Urothelium cell line (cell line): Measurements from ENCODE around the gene TET3.

Experiments used
- DNase-seq: peaks from one replicate; pipeline ENCODE4 v3.0.0; 2011; ENCODE audit warnings: low spot score, mixed read lengths
- FAIRE-seq: peaks from 2 replicates; lab custom pipeline; 2011; peaks lifted over from hg19 to GRCh38; lab: Jason Lieb, UNC

Gene TET3

GRCh38 chr2:73963385-73964120 lies 21.2 kb upstream of the TET3 start:
- no peak for DNase-seq
- FAIRE-seq: no peak

DNA sequence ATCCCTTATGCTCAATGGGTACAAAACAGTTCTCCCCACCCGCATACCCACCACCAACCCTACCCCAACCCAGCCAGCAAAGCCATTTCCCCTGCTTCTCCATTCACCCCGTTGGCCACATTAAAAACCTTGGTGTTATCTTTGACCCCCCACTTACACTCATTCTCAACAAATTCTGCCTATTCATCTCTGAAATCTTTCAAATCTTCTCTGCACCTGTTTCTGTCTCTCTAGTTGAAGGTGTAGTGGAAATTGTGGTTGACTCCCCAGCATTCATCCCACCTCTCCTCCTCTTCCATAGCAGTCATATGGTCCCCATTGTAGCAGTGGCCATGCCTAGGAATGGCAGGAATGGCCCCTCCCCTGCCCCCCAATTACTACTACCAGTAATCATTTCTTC lies 20.5 kb upstream of the TET3 start:
- DNase-seq (no peak), FAIRE-seq (no peak)

DNA sequence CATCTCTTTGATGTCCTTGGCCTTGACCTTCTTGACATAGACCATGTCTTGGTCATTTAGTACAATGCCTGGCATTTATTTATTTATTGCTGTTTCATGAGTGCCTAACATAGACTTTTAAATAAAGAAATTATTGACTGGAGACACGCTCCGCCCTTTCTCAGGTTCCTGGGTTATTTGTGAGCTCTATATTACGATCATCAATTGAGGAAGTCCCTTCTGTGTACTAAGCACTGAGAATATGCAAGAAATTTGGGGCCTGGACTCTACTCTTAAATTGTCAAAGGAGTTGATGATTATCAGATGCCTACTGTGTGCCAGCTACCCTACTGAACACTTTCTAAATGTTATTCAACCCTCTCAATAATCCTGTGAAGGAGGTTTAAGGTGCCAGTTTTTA lies 19.7 kb upstream of the TET3 start:
- FAIRE-seq (no peak), DNase-seq (no peak)

GRCh38 chr2:73968357-73968937 lies 16.3 kb upstream of the TET3 start:
- no peak for DNase-seq

DNA sequence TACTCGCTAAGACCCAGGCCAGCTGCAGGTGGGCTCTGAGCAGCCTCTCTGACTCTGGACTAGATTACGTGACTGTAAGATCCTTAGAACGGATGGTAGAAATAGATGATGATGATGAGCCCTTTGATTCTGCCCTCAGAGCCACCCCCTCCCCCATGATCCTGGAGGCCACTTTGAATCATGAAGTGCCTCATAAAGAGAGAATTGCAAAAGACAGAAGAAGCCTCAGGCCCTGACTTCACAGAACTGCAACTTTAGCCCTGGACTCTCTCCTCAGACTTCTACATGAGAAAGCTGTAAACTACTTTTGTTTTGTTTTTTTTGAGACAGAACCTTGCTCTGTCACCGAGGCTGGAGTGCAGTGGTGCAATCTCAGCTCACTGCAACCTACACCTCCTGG lies 15.4 kb upstream of the TET3 start:
- no peak for FAIRE-seq
- DNase-seq: no peak

More at GRCh38 chr2:73968357-73968937, 16.3 kb upstream of the TET3 start:
- no peak for FAIRE-seq

DNA sequence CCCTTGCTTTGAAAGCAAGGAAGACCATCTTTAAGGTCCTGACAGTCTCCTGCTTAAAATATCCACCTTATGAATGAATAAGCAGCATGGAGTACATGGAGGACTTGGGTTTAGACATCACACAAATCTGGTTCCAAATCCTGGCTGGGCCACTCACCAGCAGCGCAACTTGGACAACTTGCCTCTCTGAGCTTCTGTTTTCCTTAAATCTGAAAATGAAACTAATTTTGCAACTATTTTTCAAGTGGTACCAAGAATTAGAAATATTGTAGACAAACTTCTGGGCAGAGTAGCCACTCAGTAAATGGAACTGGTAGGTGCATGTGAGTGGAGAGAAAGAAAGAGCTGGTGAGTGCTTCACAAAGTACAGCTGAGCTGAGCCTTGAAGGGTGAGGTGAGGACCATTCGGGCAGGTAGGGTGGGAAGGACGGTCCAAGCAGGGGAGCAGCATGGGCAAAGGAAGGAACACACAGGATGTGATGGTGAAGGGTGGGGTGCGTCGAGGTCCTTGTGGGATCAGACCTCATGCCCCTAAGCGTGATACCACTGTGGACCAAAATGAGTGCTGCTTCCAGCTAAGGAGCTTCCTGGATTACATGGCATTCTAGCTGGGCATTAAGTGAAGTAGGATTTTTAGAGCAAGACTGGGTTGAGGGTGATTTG lies 14.4 kb upstream of the TET3 start:
- DNase-seq (no peak), FAIRE-seq (no peak)

- no peak for FAIRE-seq
These were observed 13.7 kb upstream of the TET3 start for GRCh38 chr2:73970850-73971471.

GRCh38 chr2:73971722-73972121 lies 13.0 kb upstream of the TET3 start:
- DNase-seq (no peak), FAIRE-seq (no peak)

More at GRCh38 chr2:73970850-73971471, 13.7 kb upstream of the TET3 start:
- DNase-seq: peak; percentile 60

GRCh38 chr2:73972846-73973245 lies 11.9 kb upstream of the TET3 start:
- DNase-seq: no peak

DNA sequence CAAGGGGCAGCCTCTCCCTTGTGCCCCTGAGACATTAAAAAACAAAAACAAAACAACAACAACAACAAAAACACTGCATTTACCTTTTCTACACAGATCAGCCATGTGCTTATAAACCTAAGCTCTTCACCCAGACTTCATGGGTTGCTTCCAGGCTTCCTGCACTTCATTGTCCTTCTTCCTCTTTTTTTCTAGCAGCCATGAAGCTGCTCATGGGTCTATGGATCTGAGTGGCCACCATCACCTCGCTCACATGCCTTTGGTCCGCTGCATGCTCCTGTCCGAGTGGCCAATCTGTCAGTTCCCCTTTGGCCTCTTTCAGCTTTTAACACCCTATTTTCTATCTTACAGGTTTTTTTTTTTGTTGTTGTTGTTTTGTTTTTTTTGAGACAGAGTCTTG lies 9.0 kb upstream of the TET3 start:
- FAIRE-seq: no peak
- DNase-seq: no peak

More at GRCh38 chr2:73972846-73973245, 11.9 kb upstream of the TET3 start:
- no peak for FAIRE-seq

- DNase-seq (no peak), FAIRE-seq (no peak)
These were observed 7.9 kb upstream of the TET3 start for GRCh38 chr2:73976803-73977202.

DNA sequence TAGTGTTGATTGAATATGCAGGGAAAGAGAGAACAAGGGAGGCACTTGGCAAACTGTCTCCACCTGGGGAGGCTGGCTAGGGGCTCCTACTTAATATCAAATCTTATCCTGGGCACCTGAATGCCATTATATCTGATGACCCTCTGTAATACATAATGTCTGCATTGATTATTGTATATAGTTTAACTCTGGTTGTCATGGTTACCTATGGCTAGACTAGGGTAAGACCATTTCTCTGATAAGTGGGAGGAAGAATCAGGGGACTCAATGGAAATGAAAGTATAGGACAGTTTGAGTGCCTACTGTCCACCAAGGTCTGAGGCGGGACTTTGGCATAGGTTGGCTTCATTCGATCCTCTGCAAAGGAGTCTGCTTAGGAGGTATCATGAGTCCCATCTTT lies 7.2 kb upstream of the TET3 start:
- DNase-seq: no peak
- FAIRE-seq: no peak

DNA sequence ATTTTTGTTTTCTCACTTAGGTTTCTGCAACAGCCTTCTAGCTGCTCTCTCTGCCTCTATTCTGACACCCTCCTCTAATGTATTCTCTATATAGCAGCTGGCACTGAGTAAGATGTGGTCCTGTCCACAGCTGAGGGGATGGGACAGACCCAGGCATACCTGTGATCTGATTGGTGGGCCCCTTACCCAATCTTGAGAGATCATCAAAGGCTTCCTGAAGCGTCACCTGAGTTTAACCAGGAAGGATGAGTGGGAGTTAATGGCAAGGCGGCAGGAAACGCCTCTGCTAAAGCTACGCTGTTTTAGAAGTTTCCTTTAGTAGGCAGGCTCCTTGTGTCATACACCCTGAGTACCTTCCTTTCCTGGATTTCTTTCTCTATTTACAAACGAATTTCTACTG lies 5.7 kb upstream of the TET3 start:
- FAIRE-seq (no peak), DNase-seq (no peak)

DNA sequence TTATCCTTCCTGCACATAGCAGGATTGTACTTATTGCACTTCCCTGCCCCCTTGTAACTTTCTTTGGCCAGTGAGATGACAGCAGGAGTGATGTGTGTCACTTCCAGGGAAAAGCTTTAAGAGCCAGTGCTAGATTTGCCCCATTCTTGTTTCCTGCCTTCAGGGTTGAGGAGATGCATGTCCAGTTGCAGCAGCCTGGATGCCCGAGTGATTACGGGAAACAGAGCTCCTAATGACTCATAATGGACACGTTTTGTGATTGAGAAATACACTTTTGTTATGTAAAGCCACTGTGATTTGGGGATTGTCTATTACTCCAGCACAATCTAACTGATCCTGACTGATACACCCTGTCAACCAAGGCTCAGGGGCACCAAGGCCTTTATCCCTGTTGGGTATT lies 5.0 kb upstream of the TET3 start:
- FAIRE-seq (no peak), DNase-seq (peak; percentile 76)

DNA sequence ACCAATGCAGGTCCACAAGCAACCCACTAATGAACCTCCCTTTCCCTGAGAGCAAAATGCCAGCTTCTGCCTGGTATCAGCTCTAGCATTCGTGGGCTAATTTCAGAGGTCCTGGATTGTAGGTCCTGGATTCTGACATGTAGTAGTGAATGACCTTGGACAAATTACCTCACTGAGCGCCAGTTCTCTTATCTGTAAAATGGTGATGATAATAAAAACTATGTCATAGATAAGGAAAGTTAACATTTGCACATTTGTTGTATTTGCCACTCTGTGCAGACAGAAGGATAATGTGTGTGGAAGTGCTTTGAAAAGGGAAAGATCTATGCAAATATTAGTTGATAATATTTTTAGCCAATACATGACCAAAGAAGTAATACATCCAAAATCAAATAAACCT lies 4.1 kb upstream of the TET3 start:
- no peak for FAIRE-seq
- DNase-seq: no peak

DNA sequence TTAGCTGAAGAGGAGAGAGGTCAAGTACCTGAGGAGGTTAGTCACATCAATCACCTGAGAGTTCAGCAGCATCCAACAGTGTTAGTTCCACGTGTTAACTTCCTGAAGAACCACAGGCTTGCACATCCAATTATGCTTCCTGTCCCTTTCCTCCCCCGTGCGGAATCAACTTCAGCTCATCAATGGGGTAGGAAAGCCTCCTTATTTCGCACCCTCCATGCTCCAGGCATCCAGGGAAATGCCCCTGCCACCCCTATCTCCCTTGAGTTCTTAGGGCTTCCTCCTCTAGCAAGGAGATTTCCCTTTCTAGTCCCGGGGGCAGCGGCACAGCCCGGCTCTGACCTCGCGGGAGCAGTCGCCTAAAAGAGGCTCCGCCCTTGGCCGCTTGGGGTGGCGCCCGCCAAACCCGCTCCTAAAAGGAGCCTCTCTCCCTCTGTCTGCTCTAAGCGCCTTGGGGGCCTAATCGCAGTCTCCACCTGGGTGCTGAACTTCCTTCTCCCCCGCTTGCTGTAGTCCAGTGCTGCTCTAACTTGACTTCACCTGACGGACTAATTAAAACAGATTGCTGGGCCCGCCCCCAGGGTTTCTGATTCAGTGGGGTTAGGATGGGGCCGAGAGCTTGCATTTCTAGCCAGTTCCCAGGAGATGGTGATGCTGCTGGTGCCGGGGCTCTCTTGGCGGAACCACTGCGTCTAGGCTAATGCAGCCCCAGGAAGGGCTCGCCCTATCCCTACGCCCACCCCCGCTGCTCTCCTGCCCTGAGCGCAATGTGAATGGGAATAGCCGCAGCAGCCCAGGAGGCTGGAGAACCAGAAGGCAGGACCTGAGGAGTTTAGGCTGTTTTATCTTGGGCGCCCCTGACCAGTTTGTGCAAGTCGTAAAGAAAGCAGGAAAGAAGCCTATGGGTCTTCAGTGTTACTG lies 3.4 kb upstream of the TET3 start:
- FAIRE-seq (no peak), DNase-seq (no peak)

DNA sequence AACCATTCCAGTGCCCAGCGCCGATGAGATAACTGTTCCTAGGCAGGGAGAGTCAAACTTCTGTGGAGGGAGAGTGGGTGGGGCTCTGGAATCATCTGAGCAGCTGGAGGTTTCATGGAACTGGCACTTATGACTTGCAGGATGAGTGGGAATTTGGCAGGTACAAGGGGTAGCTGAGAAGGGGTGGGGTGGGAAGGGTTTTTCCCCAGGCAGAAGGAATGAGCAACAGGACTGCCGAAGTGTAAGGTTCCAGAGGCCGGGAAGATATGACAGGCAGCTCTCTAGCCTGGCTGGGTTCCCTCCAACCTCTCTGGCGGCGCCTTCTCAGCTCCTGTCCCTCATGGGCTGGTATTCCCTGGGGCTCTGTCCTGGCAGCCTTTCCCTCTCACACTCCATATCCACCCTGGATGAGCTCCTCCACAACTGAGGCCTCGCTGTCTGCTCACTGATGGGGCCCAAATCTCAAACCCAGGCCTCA lies 2.5 kb upstream of the TET3 start:
- FAIRE-seq: no peak
- no peak for DNase-seq

DNA sequence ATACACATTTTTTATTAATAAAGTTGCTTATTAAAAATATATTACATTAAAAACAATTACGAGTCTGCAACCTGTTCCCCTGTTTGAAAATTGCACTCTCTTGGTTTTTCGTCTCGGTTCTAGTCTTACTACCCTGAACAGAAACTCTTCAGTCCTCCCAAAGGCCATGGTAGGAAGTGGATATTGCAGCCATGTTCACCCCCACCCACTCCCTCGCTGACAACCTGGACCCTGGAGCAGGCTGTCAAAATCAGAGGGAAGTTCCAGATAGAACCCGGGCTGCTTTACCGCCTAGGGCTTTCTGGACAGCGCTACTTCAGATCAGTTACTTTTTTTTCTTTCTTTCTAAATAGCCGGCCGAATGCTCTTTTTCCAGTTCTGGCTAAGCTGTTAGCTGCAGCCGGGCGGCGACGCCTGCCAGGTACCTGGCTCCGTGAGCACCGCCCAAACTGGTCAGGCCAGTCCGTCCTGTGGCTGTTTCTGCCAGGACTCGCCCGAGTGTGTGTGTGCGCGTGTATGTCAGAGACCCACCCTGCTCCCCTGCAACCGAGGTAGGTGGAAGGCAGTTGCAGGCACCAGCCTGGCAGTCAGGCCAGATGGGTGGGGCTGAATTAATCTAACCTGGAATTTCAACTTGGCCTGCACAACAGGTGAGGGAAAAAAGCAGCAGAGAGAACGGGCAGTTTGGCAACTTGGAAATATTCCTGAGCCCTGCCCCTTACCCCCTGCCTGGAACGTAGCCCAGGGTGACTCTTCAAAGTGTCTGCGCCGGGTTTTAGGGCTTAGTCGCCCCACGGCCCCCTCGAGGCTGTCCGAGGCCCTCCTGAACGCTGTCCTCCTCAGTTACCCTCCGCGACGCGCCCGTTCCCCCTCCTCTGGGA lies 1.1 kb upstream of the TET3 start:
- FAIRE-seq (no peak), DNase-seq (no peak)

DNA sequence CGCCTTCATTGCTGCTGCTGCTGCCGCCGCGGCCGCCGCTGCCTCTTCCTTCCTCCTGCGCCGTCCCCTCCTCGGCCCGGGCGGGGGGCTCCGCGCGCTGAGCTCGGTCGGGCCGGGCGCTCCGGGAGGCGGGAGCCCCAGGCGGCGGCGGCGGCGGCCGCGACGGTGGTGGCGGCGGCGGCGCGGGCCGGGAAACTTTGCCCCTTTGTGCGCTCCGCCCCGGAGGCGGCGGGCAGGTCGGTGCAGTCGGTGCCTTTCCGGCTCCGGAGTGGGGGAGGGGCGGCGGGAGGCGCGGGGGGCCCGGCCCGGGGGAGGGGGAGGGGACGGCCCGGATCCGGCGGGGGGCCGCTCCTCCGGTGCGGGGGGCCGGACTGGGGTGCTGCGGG lies 205 bp downstream of the TET3 start:
- FAIRE-seq (no peak), DNase-seq (peak; percentile 71)
